Measurements from ENCODE around the gene ST6GAL1.

DNA sequence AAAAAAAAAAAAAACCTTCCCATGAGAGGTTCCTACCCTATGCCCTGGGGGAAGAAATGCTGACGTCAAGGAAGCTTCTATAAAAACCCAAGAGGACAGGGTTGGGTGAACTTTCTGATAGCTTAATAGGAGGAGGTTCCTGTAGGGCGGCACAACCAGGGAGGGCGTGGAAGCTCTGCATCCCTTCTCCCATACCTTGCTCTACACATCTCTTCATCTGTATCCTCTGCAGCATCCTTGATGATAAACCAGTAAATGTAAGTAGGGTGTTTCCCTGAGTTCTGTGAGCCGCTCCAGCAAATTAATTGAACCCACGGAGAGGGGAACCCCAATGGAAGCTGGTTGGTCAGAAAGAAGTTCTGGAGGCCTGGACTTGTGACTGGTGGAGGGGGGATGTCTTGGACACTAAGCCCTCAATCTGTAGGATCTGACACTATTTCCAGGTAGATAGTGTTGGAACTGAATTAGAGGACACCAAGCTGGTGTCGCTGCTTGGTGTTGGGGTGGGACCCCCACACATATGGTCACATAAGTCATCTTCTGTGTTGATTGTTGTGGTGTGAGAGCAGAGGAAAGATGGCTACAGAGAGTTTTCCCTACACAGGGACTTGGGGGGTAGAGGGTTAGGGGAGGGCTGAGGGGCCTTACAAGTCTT is 91.5 kb downstream of the ST6GAL1 start:
- TF ChIP-seq CTCF (IDR thresholded peaks at IDR 0.05; ENCODE audit: low read depth, low read length), result no peak
- no peak for TF ChIP-seq MAX (IDR thresholded peaks at IDR 0.05; ENCODE audit: low read depth, low read length)
- TF ChIP-seq MYC (IDR thresholded peaks at IDR 0.05; ENCODE audit: low read depth, low read length), result no peak
- TF ChIP-seq POLR2A (IDR thresholded peaks at IDR 0.05; ENCODE audit: extremely low read depth, insufficient read length), result no peak

Data from NB4 (cell line).